ENCODE data around the gene DISP2. TPM values are rescaled to one million over a fixed set of nuclear protein-coding genes. Genes with fewer than 3 reads are reported as not detected.

DISP2 gene
- total and polyA plus RNA-seq, 2 experiments from 2014 or later, result 1.3 to 2.2 TPM

DNA sequence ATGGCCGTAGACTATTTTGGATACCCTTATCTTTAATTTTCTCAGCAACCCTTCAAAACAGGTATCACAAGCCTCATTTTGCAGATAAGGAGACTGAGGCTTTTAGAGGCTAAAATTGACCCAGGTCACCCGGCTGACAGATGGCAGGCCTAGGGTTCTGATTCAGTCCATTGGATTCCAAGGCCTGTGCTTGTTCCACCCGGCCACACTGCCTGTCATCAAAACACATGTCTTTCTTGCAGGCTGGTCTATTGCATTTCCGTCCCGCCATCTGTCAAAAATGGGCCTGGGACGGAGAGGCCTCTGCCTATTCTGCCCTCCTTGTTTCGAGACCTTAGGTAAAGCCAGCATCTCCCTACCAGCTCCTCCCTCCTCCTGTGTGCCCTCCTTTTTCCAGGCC lies 26.4 kb upstream of the DISP2 start:
- peaks cover 19% of the 10 kb centered on the region for H3K36me3 Mint-ChIP-seq (ENCODE audit: low read depth)
- H3F3A ChIP-seq (replicated peaks; ENCODE audit: low read depth), result 0 out of 2 replicates have a peak, but pooled peaks cover 6% of the 10 kb centered on the region
- H3K9me3 Mint-ChIP-seq, result no peaks in the 10 kb centered on the region
- no peaks in the 10 kb centered on the region for H3K27me3 ChIP-seq (ENCODE audit: insufficient read depth)
- no peaks in the 10 kb centered on the region for H4K20me1 ChIP-seq (replicated peaks; ENCODE audit: insufficient read depth)
- peaks cover 15% of the 10 kb centered on the region for H3K27me3 Mint-ChIP-seq (ENCODE audit: insufficient read depth, low read depth, poor library complexity)
- no peak overlapping the region for H3K27ac ChIP-seq (ENCODE audit: low read depth)
- no peak overlapping the region for H2AFZ ChIP-seq
- H3K9me2 ChIP-seq (ENCODE audit: insufficient read depth), result 0 out of 2 replicates have a peak, but pooled peaks cover 2% of the 10 kb centered on the region
- no peak overlapping the region for H3K4me2 ChIP-seq
- H3K4me1 ChIP-seq (ENCODE audit: insufficient read depth), result peaks cover 30% of the 10 kb centered on the region
- no peak overlapping the region for H3K4me3 ChIP-seq
- TF ChIP-seq, protein P1, sequence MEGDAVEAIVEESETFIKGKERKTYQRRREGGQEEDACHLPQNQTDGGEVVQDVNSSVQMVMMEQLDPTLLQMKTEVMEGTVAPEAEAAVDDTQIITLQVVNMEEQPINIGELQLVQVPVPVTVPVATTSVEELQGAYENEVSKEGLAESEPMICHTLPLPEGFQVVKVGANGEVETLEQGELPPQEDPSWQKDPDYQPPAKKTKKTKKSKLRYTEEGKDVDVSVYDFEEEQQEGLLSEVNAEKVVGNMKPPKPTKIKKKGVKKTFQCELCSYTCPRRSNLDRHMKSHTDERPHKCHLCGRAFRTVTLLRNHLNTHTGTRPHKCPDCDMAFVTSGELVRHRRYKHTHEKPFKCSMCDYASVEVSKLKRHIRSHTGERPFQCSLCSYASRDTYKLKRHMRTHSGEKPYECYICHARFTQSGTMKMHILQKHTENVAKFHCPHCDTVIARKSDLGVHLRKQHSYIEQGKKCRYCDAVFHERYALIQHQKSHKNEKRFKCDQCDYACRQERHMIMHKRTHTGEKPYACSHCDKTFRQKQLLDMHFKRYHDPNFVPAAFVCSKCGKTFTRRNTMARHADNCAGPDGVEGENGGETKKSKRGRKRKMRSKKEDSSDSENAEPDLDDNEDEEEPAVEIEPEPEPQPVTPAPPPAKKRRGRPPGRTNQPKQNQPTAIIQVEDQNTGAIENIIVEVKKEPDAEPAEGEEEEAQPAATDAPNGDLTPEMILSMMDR (conservative IDR thresholded peaks at IDR 0.05; ENCODE audit: low read depth in 2 of 2), result no peak
- no peak for DNase-seq (ENCODE audit: low spot score)
- ATAC-seq, result no peak
- no peak overlapping the region for H3K4me3 Mint-ChIP-seq
- no peak overlapping the region for H3K27ac Mint-ChIP-seq
- H3K79me2 ChIP-seq (replicated peaks; ENCODE audit: insufficient read depth), result no peaks in the 10 kb centered on the region; the same call in 1 of the 2 replicates
- no peaks in the 10 kb centered on the region for H3K36me3 ChIP-seq (ENCODE audit: insufficient read depth)
- H3K4me1 Mint-ChIP-seq, result peaks cover 55% of the 10 kb centered on the region

DNA sequence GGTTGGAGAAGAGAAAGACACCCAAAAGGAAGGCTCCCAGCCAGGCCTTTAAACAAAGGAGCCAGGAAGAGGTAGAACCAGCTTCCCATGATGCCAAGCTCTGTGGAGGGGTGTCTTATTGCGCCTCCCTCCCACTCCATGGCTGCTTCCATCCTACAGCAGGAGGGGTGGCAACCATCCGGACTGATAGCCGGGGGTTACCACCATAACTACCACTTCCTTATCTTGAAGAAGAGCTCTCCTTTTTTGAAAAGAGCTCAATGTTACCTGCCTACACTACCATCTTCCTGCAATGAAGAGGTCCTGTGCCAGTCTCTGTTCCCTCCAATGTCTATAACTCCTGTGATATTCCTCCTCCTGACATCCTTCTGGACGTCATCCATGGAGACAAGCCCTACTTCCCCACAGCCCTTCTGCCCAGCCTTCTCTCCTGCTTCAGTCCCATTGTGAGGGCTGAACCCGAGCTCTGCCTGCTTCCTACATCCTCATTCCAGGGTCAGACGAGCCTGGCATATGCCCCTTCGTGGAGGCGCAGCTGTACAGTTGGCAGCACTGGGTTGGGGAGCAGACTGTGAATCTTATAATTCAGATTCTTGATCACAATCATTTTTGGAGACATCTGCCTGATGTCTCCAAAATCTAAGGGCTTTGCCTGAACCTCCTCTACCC lies 25.8 kb upstream of the DISP2 start:
- H3K36me3 ChIP-seq (ENCODE audit: insufficient read depth), result no peaks in the 10 kb centered on the region
- H3K4me3 Mint-ChIP-seq, result no peak overlapping the region
- no peak overlapping the region for H3K27ac ChIP-seq (ENCODE audit: low read depth)
- H3K4me2 ChIP-seq, result no peak overlapping the region
- H3K36me3 Mint-ChIP-seq (ENCODE audit: low read depth), result peaks cover 19% of the 10 kb centered on the region
- H2AFZ ChIP-seq, result no peak overlapping the region
- H3K27ac Mint-ChIP-seq, result no peak overlapping the region
- no peaks in the 10 kb centered on the region for H3K9me3 Mint-ChIP-seq
- no peaks in the 10 kb centered on the region for H3K27me3 ChIP-seq (ENCODE audit: insufficient read depth)
- no peak for ATAC-seq
- H3K27me3 Mint-ChIP-seq (ENCODE audit: insufficient read depth, low read depth, poor library complexity), result peaks cover 19% of the 10 kb centered on the region
- H3K4me1 ChIP-seq (ENCODE audit: insufficient read depth), result peaks cover 24% of the 10 kb centered on the region
- H3F3A ChIP-seq (replicated peaks; ENCODE audit: low read depth), result 0 out of 2 replicates have a peak, but pooled peaks cover 6% of the 10 kb centered on the region
- DNase-seq (ENCODE audit: low spot score), result no peak
- no peaks in the 10 kb centered on the region for H4K20me1 ChIP-seq (replicated peaks; ENCODE audit: insufficient read depth)
- peaks cover 55% of the 10 kb centered on the region for H3K4me1 Mint-ChIP-seq
- H3K79me2 ChIP-seq (replicated peaks; ENCODE audit: insufficient read depth), result no peaks in the 10 kb centered on the region; the same call in 1 of the 2 replicates
- 0 out of 2 replicates have a peak, but pooled peaks cover 2% of the 10 kb centered on the region for H3K9me2 ChIP-seq (ENCODE audit: insufficient read depth)
- H3K4me3 ChIP-seq, result no peak overlapping the region
- TF ChIP-seq ZNF331 (CRISPR knock-in tag; IDR thresholded peaks at IDR 0.05; ENCODE audit: low read depth) (no peak), CREB1 (CRISPR knock-in tag; IDR thresholded peaks at IDR 0.05; ENCODE audit: low read depth) (no peak), REST (IDR thresholded peaks at IDR 0.05; ENCODE audit: unreplicated experiment) (no peak), JUNB (IDR thresholded peaks at IDR 0.05; ENCODE audit: unreplicated experiment) (no peak), ZNF114 (CRISPR knock-in tag; IDR thresholded peaks at IDR 0.05) (no peak)
- TF ChIP-seq, protein P1 (conservative IDR thresholded peaks at IDR 0.05; ENCODE audit: low read depth in 2 of 2), result no peak

All from GM23338 (cell line).